ENCODE data around the gene C9orf43. TPM values are rescaled to one million over a fixed set of nuclear protein-coding genes. Genes with fewer than 3 reads are reported as not detected.

The C9orf43 gene
- total and polyA plus RNA-seq, 10 donors = 0.27 to 0.92 (median 0.47) TPM; not detected in 2

- 86 to 96% (median 91%) methylated on average over 8 of the region's 8 CpGs for WGBS, 5 donors
- Histone ChIP-seq H3K27ac (no peak overlapping the region), H3K27me3 (replicated peaks in 1 of 7) (no peaks in the 10 kb centered on the region), H3K36me3 (peaks cover 0 to 15% (median under 1%) of the 10 kb centered on the region in 6 donors), H3K4me1 (peaks cover 0 to 11% (median 4%) of the 10 kb centered on the region in 6 donors), H3K9me3 (no peaks in the 10 kb centered on the region), H3K4me3 (no peak overlapping the region)
- intact Hi-C loops (cut with DNase I; ENCODE audit: low total_unique reads) = no loop called here
- DNase-seq = peak; percentile 4
- TF ChIP-seq POLR2AphosphoS5 (IDR thresholded peaks at IDR 0.05) (no peak), POLR2A (IDR thresholded peaks at IDR 0.05) (no peak), CTCF (IDR thresholded peaks at IDR 0.05 in 8 of 11, conservative IDR thresholded peaks at IDR 0.05 in 3 of 11) (no peak)
Measured at GRCh38 chr9:113381909-113382411, 28.6 kb upstream of the C9orf43 start.

GRCh38 chr9:113386571-113387393, 23.8 kb upstream of the C9orf43 start:
- peaks cover 0 to 64% (median 45%) of the 10 kb centered on the region in 6 donors for H3K36me3 ChIP-seq
- no peaks in the 10 kb centered on the region for H3K9me3 ChIP-seq
- no peaks in the 10 kb centered on the region for H3K4me1 ChIP-seq
- WGBS, 5 donors = 81 to 92% (median 87%) methylated on average over 4 of the region's 4 CpGs
- H3K4me3 ChIP-seq = no peak overlapping the region
- intact Hi-C loops (cut with DNase I; ENCODE audit: low total_unique reads) = no loop called here
- no peak for DNase-seq
- TF ChIP-seq CTCF (IDR thresholded peaks at IDR 0.05 in 8 of 11, conservative IDR thresholded peaks at IDR 0.05 in 3 of 11) (no peak), POLR2AphosphoS5 (IDR thresholded peaks at IDR 0.05) (no peak), POLR2A (IDR thresholded peaks at IDR 0.05) (no peak)
- no peaks in the 10 kb centered on the region for H3K27me3 ChIP-seq (replicated peaks in 1 of 7)
- no peak overlapping the region for H3K27ac ChIP-seq

- Histone ChIP-seq H3K9me3 (no peaks in the 10 kb centered on the region), H3K36me3 (peaks cover 0 to 73% (median 50%) of the 10 kb centered on the region in 6 donors), H3K27me3 (replicated peaks in 1 of 7) (no peaks in the 10 kb centered on the region), H3K4me3 (no peak overlapping the region), H3K4me1 (no peaks in the 10 kb centered on the region), H3K27ac (no peak overlapping the region)
- intact Hi-C loops (cut with DNase I; ENCODE audit: low total_unique reads) = no loop called here
- DNase-seq = no peak
- WGBS, 5 donors = 77 to 92% (median 86%) methylated on average over 4 to 9 of the region's 9 CpGs
- TF ChIP-seq CTCF (IDR thresholded peaks at IDR 0.05 in 8 of 11, conservative IDR thresholded peaks at IDR 0.05 in 3 of 11) (no peak), POLR2A (IDR thresholded peaks at IDR 0.05) (no peak), POLR2AphosphoS5 (IDR thresholded peaks at IDR 0.05) (no peak)
Measured at GRCh38 chr9:113387560-113388230, 22.9 kb upstream of the C9orf43 start.

- 90 to 98% (median 95%) methylated on average over 11 to 13 of the region's 13 CpGs for WGBS, 5 donors
- Histone ChIP-seq H3K36me3 (peaks cover 0 to 84% (median 54%) of the 10 kb centered on the region in 6 donors), H3K27ac (no peak overlapping the region)
Measured at GRCh38 chr9:113388833-113389232, 21.7 kb upstream of the C9orf43 start.

More at GRCh38 chr9:113388833-113389232, 21.7 kb upstream of the C9orf43 start:
- Histone ChIP-seq H3K4me1 (no peaks in the 10 kb centered on the region), H3K9me3 (no peaks in the 10 kb centered on the region), H3K4me3 (no peak overlapping the region), H3K27me3 (replicated peaks in 1 of 7) (no peaks in the 10 kb centered on the region)
- TF ChIP-seq POLR2A (IDR thresholded peaks at IDR 0.05) = no peak
- TF ChIP-seq CTCF (IDR thresholded peaks at IDR 0.05 in 8 of 11, conservative IDR thresholded peaks at IDR 0.05 in 3 of 11) = no peak
- TF ChIP-seq POLR2AphosphoS5 (IDR thresholded peaks at IDR 0.05) = no peak
- no peak for DNase-seq
- intact Hi-C loops (cut with DNase I; ENCODE audit: low total_unique reads) = no loop called here

All from spleen (tissue), 11 donors.